ENCODE results near the gene CACNA1C.

DNA sequence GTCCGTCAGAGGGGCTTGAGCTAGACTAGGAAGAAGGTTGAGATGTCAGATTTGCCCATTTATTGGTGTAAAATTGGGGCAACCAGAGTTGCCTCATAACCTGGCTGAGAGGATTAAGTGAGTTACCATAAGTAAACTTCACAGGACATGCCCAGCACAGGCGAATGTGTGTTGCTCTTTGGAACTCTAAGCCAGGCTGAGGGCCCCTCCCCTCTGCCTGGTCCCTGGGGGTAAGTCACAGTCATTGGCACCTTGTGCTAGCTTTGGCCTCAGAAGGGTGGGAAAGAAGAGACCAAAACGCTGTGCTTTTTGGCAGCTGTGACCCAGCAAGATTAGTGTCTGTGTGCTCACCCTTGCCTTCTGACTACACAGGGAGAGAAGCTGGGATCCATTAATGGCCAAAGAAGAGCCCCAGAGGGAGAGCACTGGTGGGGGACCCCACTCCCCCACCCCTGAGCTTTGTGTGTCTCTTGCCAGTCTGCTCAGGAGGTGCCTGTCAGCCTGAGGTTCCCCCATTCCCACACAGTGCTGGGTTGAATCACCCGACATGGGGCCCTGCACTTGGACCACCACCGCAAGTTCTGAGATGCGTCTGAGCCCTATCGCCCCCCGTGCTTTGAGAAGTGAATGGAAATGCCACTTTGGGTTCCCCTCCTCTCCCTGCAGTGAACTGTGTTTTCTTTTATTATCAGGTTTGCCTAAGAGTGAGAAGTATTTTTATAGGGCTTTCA lies 74.1 kb downstream of the CACNA1C start:
- TF ChIP-seq, protein P1, sequence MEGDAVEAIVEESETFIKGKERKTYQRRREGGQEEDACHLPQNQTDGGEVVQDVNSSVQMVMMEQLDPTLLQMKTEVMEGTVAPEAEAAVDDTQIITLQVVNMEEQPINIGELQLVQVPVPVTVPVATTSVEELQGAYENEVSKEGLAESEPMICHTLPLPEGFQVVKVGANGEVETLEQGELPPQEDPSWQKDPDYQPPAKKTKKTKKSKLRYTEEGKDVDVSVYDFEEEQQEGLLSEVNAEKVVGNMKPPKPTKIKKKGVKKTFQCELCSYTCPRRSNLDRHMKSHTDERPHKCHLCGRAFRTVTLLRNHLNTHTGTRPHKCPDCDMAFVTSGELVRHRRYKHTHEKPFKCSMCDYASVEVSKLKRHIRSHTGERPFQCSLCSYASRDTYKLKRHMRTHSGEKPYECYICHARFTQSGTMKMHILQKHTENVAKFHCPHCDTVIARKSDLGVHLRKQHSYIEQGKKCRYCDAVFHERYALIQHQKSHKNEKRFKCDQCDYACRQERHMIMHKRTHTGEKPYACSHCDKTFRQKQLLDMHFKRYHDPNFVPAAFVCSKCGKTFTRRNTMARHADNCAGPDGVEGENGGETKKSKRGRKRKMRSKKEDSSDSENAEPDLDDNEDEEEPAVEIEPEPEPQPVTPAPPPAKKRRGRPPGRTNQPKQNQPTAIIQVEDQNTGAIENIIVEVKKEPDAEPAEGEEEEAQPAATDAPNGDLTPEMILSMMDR (conservative IDR thresholded peaks at IDR 0.05) = no peak
- TF ChIP-seq EZH2 (IDR thresholded peaks at IDR 0.05; ENCODE audit: low read depth) = no peak

All from PC-9 (cell line).